GM18520 (cell line): Measurements from ENCODE around the gene UNK.
"Not testable (repeated sequence)": the region's sequence is repeated elsewhere in the genome, so short reads cannot be mapped to it uniquely, and the experiment has no call there.

Experiments
- ATAC-seq: cut with Tn5 transposase; IDR thresholded peaks from one replicate; pipeline ENCODE4 v1.9.1; 2021; ENCODE audit not compliant: unreplicated experiment

The UNK gene

GRCh38 chr17:75754378-75755204 lies 30.0 kb upstream of the UNK start:
- no peak for ATAC-seq

- ATAC-seq = no peak
Observed at GRCh38 chr17:75755205-75755901, 29.3 kb upstream of the UNK start.

- ATAC-seq = no peak
Observed at GRCh38 chr17:75755990-75756389, 28.6 kb upstream of the UNK start.

GRCh38 chr17:75756451-75757085 lies 28.0 kb upstream of the UNK start:
- ATAC-seq = no peak

GRCh38 chr17:75757086-75757681 lies 27.4 kb upstream of the UNK start:
- no peak for ATAC-seq

GRCh38 chr17:75758131-75758905 lies 26.3 kb upstream of the UNK start:
- ATAC-seq = no peak

GRCh38 chr17:75759457-75759856 lies 25.1 kb upstream of the UNK start:
- no peak for ATAC-seq

- ATAC-seq = not testable (repeated sequence)
Observed at GRCh38 chr17:75759978-75760640, 24.5 kb upstream of the UNK start.

GRCh38 chr17:75762513-75763268 lies 21.9 kb upstream of the UNK start:
- no peak for ATAC-seq

- ATAC-seq = no peak
Observed at GRCh38 chr17:75763269-75763607, 21.4 kb upstream of the UNK start.

- ATAC-seq = no peak
Observed at GRCh38 chr17:75763613-75764416, 20.8 kb upstream of the UNK start.

- no peak for ATAC-seq
Observed at GRCh38 chr17:75764417-75764710, 20.2 kb upstream of the UNK start.

- no peak for ATAC-seq
Observed at GRCh38 chr17:75764711-75765421, 19.7 kb upstream of the UNK start, which contains the start of gene GALK1. TSS of gene GALK1 (minus strand) at chr17:75765192. CDS start at chr17:75765136, 56 bp downstream.

GRCh38 chr17:75765981-75766380 lies 18.6 kb upstream of the UNK start:
- no peak for ATAC-seq

- ATAC-seq = no peak
Observed at GRCh38 chr17:75767881-75768280, 16.7 kb upstream of the UNK start.

GRCh38 chr17:75769536-75769935 lies 15.1 kb upstream of the UNK start:
- no peak for ATAC-seq

- no peak for ATAC-seq
Observed at GRCh38 chr17:75771334-75772281, 13.0 kb upstream of the UNK start.
